ENCODE results near the gene CD300H.

DNA sequence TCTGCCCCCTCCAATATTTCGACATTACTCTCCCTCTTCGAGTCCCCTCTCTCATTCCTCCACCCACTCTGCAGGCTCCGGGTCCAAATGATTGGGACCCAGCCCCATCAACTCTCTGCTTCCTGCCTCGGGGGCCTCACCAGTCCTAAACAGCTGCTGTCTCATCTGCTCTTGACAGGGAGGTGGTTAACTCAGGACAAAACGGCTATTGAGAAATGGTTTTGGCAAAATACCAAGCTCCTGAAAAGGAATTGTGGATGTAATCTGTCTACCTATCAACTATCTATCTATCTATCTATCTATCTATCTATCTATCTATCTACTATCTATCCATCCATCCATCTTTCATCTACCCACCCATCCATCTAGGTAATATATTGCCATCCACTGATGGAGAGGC, 2.2 kb downstream of the CD300H start:
- TF ChIP-seq, protein P1, sequence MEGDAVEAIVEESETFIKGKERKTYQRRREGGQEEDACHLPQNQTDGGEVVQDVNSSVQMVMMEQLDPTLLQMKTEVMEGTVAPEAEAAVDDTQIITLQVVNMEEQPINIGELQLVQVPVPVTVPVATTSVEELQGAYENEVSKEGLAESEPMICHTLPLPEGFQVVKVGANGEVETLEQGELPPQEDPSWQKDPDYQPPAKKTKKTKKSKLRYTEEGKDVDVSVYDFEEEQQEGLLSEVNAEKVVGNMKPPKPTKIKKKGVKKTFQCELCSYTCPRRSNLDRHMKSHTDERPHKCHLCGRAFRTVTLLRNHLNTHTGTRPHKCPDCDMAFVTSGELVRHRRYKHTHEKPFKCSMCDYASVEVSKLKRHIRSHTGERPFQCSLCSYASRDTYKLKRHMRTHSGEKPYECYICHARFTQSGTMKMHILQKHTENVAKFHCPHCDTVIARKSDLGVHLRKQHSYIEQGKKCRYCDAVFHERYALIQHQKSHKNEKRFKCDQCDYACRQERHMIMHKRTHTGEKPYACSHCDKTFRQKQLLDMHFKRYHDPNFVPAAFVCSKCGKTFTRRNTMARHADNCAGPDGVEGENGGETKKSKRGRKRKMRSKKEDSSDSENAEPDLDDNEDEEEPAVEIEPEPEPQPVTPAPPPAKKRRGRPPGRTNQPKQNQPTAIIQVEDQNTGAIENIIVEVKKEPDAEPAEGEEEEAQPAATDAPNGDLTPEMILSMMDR (IDR thresholded peaks at IDR 0.05) = no peak
- TF ChIP-seq POLR2A (IDR thresholded peaks at IDR 0.05) = no peak
- no peak for TF ChIP-seq EP300 (IDR thresholded peaks at IDR 0.05)
